ENCODE data around the gene FAM240A. TPM values are rescaled to one million over a fixed set of nuclear protein-coding genes. Genes with fewer than 3 reads are reported as not detected.

FAM240A gene
- total RNA-seq, 1 donor from 2014 or later: not detected

DNA sequence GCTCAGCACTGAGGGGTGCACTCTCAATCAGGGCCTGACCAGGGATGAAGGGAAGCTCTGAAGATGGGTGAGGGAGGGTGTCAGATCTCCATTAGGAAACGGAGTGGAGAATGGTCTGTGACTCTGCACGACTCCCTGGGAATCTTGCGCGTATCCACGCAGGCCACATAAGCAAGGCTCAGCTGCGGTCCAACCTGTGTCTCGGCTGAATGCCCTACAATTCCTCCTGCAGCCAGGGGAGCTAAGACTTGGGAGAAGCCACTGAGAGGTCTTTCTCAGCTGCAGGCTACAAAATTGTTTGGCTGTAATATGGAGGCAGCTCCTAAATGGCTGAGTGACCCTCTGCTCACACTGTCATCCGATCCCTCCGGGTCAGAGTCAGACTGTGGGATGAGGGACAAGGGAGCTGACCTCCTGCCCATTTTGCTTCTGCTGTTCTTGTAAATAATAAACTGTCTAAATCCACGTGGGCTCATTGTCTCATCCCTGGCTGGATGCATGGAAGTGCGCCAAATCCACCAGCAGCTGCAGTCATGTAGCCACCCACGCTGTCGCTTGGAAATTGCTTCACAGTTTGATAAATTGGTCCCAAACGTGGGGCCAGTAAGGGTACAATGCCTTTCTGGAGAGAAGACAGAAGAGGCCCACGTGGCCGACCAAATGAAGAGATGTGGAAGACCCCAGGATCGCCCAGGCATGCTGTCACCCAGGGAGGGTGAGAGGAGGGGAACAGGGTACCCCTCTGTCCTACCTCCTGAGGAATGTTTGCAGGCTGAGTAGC is 50.6 kb downstream of the FAM240A start:
- TF ChIP-seq, protein P1, sequence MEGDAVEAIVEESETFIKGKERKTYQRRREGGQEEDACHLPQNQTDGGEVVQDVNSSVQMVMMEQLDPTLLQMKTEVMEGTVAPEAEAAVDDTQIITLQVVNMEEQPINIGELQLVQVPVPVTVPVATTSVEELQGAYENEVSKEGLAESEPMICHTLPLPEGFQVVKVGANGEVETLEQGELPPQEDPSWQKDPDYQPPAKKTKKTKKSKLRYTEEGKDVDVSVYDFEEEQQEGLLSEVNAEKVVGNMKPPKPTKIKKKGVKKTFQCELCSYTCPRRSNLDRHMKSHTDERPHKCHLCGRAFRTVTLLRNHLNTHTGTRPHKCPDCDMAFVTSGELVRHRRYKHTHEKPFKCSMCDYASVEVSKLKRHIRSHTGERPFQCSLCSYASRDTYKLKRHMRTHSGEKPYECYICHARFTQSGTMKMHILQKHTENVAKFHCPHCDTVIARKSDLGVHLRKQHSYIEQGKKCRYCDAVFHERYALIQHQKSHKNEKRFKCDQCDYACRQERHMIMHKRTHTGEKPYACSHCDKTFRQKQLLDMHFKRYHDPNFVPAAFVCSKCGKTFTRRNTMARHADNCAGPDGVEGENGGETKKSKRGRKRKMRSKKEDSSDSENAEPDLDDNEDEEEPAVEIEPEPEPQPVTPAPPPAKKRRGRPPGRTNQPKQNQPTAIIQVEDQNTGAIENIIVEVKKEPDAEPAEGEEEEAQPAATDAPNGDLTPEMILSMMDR (IDR thresholded peaks at IDR 0.05; ENCODE audit: unreplicated experiment): no peak
- Mint-ChIP-seq H3K27ac (peak overlapping the region; percentile 16), H3K36me3 (ENCODE audit: insufficient read depth) (no peaks in the 10 kb centered on the region), H3K4me1 (ENCODE audit: low read depth) (peaks cover 12% of the 10 kb centered on the region), H3K27me3 (peaks cover 57% of the 10 kb centered on the region), H3K4me3 (ENCODE audit: low read depth) (no peak overlapping the region), H3K9me3 (ENCODE audit: low read depth) (no peaks in the 10 kb centered on the region)
- no peak for DNase-seq (ENCODE audit: low spot score, unreplicated experiment)

DNA sequence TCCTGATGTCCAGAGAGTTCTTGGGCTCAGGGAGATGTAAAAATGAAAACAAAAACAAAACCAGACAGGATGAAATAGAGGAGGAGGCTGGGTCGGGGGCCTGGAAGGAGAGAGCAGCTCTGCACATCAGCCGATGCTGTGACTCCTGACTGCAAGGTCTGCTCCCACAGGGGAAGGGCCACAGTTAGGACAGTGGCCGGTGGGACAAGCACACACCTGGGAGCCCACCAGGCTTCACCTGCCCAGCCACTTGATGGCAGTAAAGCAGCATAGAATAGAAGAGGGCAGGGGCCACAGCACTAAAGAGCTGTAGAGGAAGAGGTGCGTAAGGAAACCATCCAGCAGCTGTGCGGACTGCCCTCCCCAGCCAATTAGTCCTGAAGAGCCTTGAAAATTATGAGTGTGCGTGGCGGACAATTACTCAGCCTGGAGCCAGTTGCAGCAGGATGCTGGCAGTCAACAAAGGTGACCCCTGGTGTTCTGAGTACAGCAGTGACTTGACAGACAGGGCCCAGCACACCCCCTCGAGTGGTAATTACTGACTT is 51.3 kb downstream of the FAM240A start:
- no peaks in the 10 kb centered on the region for H3K9me3 Mint-ChIP-seq (ENCODE audit: low read depth)
- peak; percentile 6 for DNase-seq (ENCODE audit: low spot score, unreplicated experiment)

DNA sequence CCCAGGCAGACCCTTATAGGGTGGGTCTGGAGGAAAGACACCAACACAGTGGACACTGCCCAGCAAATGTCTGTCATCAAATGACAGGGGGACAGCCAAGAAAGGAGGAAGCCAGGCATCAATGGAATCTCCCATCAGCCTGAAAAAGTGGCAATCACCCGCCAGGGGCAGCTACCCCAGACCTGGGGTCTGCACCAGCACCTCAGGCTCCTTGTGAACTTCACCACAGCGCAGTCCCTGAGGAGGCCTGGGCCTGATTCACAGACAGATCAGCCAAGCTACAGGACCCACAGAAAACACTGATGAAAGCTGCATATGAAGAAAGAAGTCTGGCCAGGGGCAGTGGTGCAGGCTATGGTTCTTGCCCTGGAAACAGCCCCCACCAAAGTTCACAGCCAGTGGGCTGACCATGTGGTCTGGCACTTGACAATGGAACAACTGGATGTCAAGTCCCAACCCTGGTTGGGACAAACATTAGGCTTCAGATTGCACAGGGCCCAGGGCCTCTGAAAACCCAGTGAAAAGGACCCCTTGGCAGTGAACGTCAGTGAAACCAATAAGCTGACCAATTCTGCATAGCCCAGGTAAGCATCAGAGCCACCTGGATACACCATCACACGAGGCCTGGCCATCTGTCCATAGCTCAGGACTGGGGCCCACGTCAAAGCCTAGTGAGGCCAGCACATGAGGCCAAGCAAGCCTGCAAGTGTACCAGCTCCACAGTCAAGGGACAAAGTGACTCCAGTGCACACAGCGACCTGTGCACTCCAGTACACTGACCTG is 52.1 kb downstream of the FAM240A start:
- no peak overlapping the region for H3K4me3 Mint-ChIP-seq (ENCODE audit: low read depth)
- no peak overlapping the region for H3K27ac Mint-ChIP-seq
- TF ChIP-seq, protein P1 (IDR thresholded peaks at IDR 0.05; ENCODE audit: unreplicated experiment): no peak
- H3K27me3 Mint-ChIP-seq: peaks cover 61% of the 10 kb centered on the region
- DNase-seq (ENCODE audit: low spot score, unreplicated experiment): peak; percentile 6
- no peaks in the 10 kb centered on the region for H3K9me3 Mint-ChIP-seq (ENCODE audit: low read depth)
- peaks cover 9% of the 10 kb centered on the region for H3K4me1 Mint-ChIP-seq (ENCODE audit: low read depth)
- H3K36me3 Mint-ChIP-seq (ENCODE audit: insufficient read depth): no peaks in the 10 kb centered on the region

More for the DNA sequence above, 51.3 kb downstream of the FAM240A start:
- TF ChIP-seq, protein P1 (IDR thresholded peaks at IDR 0.05; ENCODE audit: unreplicated experiment): no peak
- peaks cover 12% of the 10 kb centered on the region for H3K4me1 Mint-ChIP-seq (ENCODE audit: low read depth)
- H3K4me3 Mint-ChIP-seq (ENCODE audit: low read depth): no peak overlapping the region
- no peaks in the 10 kb centered on the region for H3K36me3 Mint-ChIP-seq (ENCODE audit: insufficient read depth)
- no peak overlapping the region for H3K27ac Mint-ChIP-seq
- H3K27me3 Mint-ChIP-seq: peaks cover 62% of the 10 kb centered on the region

DNA sequence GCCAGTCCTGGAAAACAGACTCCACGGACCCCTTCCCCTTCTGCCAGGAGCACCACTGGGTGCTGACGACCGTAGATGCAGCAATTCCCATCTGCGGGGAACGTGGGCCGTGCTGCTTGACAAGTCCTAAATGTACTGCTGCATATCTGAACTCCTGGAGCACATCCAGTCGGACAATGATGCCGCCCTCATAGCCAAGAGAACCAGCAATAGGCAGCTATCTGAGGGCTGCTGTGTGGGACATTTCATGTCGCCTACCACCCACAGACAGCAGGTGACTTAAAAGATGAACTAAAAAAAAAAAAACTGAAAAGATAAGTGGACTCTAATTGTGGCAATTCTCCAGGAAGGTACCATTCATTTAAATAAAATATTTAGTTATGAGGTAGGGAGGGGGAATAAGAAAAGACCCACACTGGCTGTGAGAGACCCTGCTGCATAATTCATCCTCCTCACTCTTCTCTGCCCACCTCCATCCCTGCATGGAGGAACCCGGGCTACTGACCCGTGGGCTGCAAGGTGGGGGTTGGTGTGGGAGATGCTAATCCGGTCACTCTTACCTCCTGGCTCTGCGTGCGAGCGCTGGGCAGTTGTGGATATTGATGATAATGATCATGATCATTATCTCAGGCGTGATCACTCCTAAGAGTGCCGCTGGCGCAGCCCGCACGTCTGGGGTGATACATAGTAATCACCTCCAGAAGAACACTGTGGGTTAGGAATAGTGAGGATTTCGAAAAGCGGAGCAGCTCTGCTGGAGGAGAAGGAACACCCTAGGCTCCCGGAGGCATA is 52.8 kb downstream of the FAM240A start:
- DNase-seq (ENCODE audit: low spot score, unreplicated experiment): no peak
- Mint-ChIP-seq H3K9me3 (ENCODE audit: low read depth) (no peaks in the 10 kb centered on the region), H3K4me3 (ENCODE audit: low read depth) (no peak overlapping the region), H3K27ac (no peak overlapping the region), H3K27me3 (peaks cover 60% of the 10 kb centered on the region), H3K4me1 (ENCODE audit: low read depth) (peaks cover 9% of the 10 kb centered on the region), H3K36me3 (ENCODE audit: insufficient read depth) (no peaks in the 10 kb centered on the region)
- TF ChIP-seq, protein P1 (IDR thresholded peaks at IDR 0.05; ENCODE audit: unreplicated experiment): no peak
